MM.1S (cell line): Measurements from ENCODE around the gene HIPK1.
A peak's percentile ranks its signal among the peaks of the same experiment; 100 is the strongest.

Experiments used
- DNase-seq: peaks from one replicate; pipeline ENCODE4 v3.0.0-alpha.2; 2015
- H2AFZ ChIP-seq: fragments of 300-600 bp; sonication (generic); 2 replicates; pipeline ENCODE4 v1.6.0; 2016; ENCODE audit warnings: antibody characterized with exemption, low read length
- H3F3A ChIP-seq: fragments of 300-600 bp; sonication (generic); 2 replicates; pipeline ENCODE4 v1.6.1; 2016; ENCODE audit warnings: mild to moderate bottlenecking, antibody characterized with exemption, low read length, moderate library complexity, mixed read lengths; ENCODE audit not compliant: insufficient read depth
- H3K27ac ChIP-seq: fragments of 300-600 bp; sonication (generic); 2 replicates; pipeline ENCODE4 v1.5.1; 2016; ENCODE audit warnings: mild to moderate bottlenecking, low read length
- H3K27me3 ChIP-seq: fragments of 300-600 bp; sonication (generic); replicated peaks from 2 replicates; pipeline ENCODE4 v1.6.0; 2016; ENCODE audit warnings: low read length; ENCODE audit not compliant: insufficient read depth
- H3K36me3 ChIP-seq: fragments of 300-600 bp; sonication (generic); replicated peaks from 2 replicates; pipeline ENCODE4 v1.6.1; 2016; ENCODE audit warnings: mild to moderate bottlenecking, low read length, mixed read lengths; ENCODE audit not compliant: insufficient read depth
- H3K4me1 ChIP-seq: fragments of 300-600 bp; sonication (generic); 2 replicates; pipeline ENCODE4 v1.6.1; 2016; ENCODE audit warnings: low read length, mixed read lengths
- H3K4me2 ChIP-seq: fragments of 300-600 bp; sonication (generic); 2 replicates; pipeline ENCODE4 v1.6.0; 2016; ENCODE audit warnings: low read depth, low read length
- H3K4me3 ChIP-seq: fragments of 300-600 bp; sonication (generic); 2 replicates; pipeline ENCODE4 v1.5.1; 2016; ENCODE audit warnings: low read length, mixed read lengths
- H3K79me2 ChIP-seq: fragments of 300-600 bp; sonication (generic); 2 replicates; pipeline ENCODE4 v1.6.1; 2016; ENCODE audit warnings: mixed run types, low read length, mixed read lengths
- H3K9ac ChIP-seq: fragments of 300-600 bp; sonication (generic); 2 replicates; pipeline ENCODE4 v1.6.1; 2016; ENCODE audit warnings: low read length, mixed read lengths
- H3K9me2 ChIP-seq: fragments of 300-600 bp; sonication (generic); replicated peaks from 2 replicates; pipeline ENCODE4 v1.6.1; 2016; ENCODE audit warnings: mild to moderate bottlenecking, low read length, mixed read lengths; ENCODE audit not compliant: insufficient read depth
- H3K9me3 ChIP-seq: fragments of 300-600 bp; sonication (generic); replicated peaks from 2 replicates; pipeline ENCODE4 v1.6.1; 2016; ENCODE audit warnings: mild to moderate bottlenecking, low read length, mixed read lengths; ENCODE audit not compliant: insufficient read depth
- H4K20me1 ChIP-seq: fragments of 300-600 bp; sonication (generic); 2 replicates; pipeline ENCODE4 v1.6.1; 2016; ENCODE audit warnings: mild to moderate bottlenecking, low read length, moderate library complexity, mixed read lengths; ENCODE audit not compliant: insufficient read depth
- CTCF ChIP-seq: fragments of 300-600 bp; sonication (generic); IDR thresholded peaks from 2 replicates; pipeline ENCODE4 v1.5.1; 2016; ENCODE audit warnings: antibody characterized with exemption, low read length, mixed read lengths
- EZH2 ChIP-seq: fragments of 300-600 bp; sonication (generic); optimal IDR thresholded peaks from 2 replicates; pipeline ENCODE3; 2017; ENCODE audit warnings: low read depth, mild to moderate bottlenecking, antibody characterized with exemption, low read length, mixed read lengths
- EZH2phosphoT487 ChIP-seq: fragments of 300-600 bp; sonication (generic); IDR thresholded peaks from 2 replicates; pipeline ENCODE4 v1.6.1; 2018; ENCODE audit warnings: antibody characterized with exemption, low read length

HIPK1 gene

DNA sequence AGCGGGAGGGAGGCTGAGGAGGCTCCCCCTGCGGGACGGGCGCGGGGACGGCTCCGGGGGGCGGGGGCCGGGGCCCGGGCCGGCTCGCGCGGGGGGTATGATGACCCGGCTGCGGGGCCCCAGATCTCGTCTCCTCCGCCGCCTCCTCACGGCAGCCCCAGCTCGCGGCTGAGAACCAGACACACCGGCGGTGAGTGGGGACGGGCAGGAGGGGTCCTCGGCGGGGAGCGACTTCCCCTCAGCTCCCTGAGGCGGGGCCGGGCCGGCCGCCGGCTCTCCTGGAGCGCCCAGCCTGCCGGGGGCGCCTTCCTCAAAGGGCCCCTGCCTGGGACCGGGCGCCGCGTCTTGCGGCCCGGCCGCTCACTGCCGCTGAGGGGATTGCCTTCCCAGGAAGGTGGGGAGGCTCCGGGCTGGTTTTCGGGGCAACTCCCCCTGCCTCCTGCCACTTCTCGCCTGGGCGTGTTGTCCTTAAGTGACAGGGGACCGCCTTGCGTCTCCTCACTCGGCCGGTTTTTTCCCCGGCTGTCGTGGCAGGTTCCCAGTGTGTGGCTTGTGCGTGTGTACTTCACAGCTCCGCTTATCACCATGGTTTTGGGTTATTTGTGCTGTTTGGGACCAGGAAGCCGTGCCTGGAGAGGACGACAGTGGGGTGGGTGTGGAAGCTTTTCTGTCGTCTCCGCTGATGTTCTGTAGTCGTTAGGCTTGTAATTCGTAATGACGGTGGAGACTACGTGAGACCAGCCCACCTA, 800 bp downstream of the HIPK1 start:
- Histone ChIP-seq H3K4me3 (peak overlapping the region; percentile 88), H3K79me2 (peaks cover 53% of the 10 kb centered on the region), H3F3A (peaks cover 16% of the 10 kb centered on the region; the same call in 1 of the 2 replicates), H4K20me1 (no peaks in the 10 kb centered on the region), H3K36me3 (no peaks in the 10 kb centered on the region), H3K27me3 (no peaks in the 10 kb centered on the region), H2AFZ (no peak overlapping the region), H3K9ac (peak overlapping the region; percentile 96), H3K4me1 (peaks cover 7% of the 10 kb centered on the region; the same call in 1 of the 2 replicates), H3K9me2 (no peaks in the 10 kb centered on the region), H3K27ac (peak overlapping the region; percentile 89), H3K4me2 (peak overlapping the region; percentile 67), H3K9me3 (no peaks in the 10 kb centered on the region)
- peak; percentile 17 for DNase-seq
- TF ChIP-seq EZH2phosphoT487 (no peak), EZH2 (no peak), CTCF (no peak)

DNA sequence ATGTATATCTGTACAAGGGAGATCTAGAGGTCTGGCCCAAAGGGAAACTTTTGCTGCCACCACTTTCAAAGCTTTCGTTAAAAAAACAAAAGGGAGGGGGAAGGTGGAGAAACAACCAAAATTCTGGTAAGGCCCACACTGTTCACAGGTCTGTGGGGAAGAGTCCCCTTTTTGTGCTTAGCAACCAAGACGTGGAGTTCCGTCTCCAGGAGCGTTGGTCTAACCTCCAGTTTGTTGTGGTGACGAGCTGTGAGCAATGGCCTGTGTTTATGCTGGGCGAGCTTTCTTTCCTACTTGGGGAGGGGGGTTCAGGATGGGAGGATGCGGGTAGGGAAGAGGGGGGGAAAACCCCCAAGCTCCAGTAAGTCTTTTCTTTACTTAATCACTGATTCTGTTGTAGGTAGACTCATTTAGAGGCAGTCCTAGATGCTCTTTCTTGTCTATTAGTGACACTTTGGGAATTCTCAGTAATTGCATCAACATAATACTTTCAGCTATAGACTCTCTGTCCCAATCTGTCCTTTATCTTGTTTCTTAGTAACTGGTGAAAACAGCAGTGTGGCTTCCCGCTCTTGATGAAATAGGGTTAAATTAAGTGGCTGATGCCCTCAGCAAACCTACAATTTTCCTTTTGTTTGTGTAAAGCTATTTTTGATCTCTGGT, 1.5 kb downstream of the HIPK1 start:
- H3K4me2 ChIP-seq, result peak overlapping the region; percentile 67
- no peaks in the 10 kb centered on the region for H3K9me2 ChIP-seq
- peak; percentile 37 for DNase-seq
- TF ChIP-seq EZH2phosphoT487 (no peak), EZH2 (no peak), CTCF (no peak)
- H2AFZ ChIP-seq, result no peak overlapping the region
- peak overlapping the region; percentile 89 for H3K27ac ChIP-seq
- H3K36me3 ChIP-seq, result no peaks in the 10 kb centered on the region
- H3K79me2 ChIP-seq, result peaks cover 60% of the 10 kb centered on the region
- H3K9ac ChIP-seq, result peak overlapping the region; percentile 96
- H3K4me3 ChIP-seq, result peak overlapping the region; percentile 88
- H4K20me1 ChIP-seq, result no peaks in the 10 kb centered on the region
- no peaks in the 10 kb centered on the region for H3K9me3 ChIP-seq
- H3F3A ChIP-seq, result peaks cover 16% of the 10 kb centered on the region; the same call in 1 of the 2 replicates
- peaks cover 8% of the 10 kb centered on the region; the same call in 1 of the 2 replicates for H3K4me1 ChIP-seq
- H3K27me3 ChIP-seq, result no peaks in the 10 kb centered on the region

DNA sequence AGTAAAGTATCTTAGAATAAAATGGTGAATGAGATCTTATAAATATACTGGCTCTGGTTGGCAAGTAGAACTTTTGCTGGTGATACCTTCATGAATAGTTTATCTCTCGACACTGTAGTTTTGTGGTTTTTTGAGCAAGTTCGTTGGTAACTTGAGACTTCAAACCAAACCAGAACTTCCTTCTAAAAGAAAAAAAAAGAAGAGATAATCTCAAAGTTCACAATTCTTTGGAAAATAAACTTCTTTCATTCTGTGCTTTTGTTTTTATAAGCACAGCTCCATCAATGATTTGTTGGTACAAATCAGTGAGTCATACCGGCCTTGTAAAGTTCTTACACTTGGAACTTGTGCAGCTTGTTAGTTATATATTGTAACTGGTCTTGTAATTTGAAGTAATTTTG, 2.3 kb downstream of the HIPK1 start:
- H3K9me2 ChIP-seq, result no peaks in the 10 kb centered on the region
- peaks cover 11% of the 10 kb centered on the region; the same call in 1 of the 2 replicates for H3K4me1 ChIP-seq
- peak overlapping the region; percentile 96 for H3K9ac ChIP-seq
- H3K27me3 ChIP-seq, result no peaks in the 10 kb centered on the region
- H3K36me3 ChIP-seq, result no peaks in the 10 kb centered on the region
- TF ChIP-seq EZH2, result no peak
- TF ChIP-seq EZH2phosphoT487, result no peak
- no peak for TF ChIP-seq CTCF
- no peaks in the 10 kb centered on the region for H3K9me3 ChIP-seq
- peak overlapping the region; percentile 89 for H3K27ac ChIP-seq
- no peak overlapping the region for H2AFZ ChIP-seq
- DNase-seq, result peak; percentile 36
- peaks cover 68% of the 10 kb centered on the region for H3K79me2 ChIP-seq
- H3K4me2 ChIP-seq, result peak overlapping the region; percentile 67
- H3K4me3 ChIP-seq, result peak overlapping the region; percentile 88
- no peaks in the 10 kb centered on the region for H4K20me1 ChIP-seq
- H3F3A ChIP-seq, result peaks cover 16% of the 10 kb centered on the region; the same call in 1 of the 2 replicates
